Measurements from ENCODE around the gene HSF4.

DNA sequence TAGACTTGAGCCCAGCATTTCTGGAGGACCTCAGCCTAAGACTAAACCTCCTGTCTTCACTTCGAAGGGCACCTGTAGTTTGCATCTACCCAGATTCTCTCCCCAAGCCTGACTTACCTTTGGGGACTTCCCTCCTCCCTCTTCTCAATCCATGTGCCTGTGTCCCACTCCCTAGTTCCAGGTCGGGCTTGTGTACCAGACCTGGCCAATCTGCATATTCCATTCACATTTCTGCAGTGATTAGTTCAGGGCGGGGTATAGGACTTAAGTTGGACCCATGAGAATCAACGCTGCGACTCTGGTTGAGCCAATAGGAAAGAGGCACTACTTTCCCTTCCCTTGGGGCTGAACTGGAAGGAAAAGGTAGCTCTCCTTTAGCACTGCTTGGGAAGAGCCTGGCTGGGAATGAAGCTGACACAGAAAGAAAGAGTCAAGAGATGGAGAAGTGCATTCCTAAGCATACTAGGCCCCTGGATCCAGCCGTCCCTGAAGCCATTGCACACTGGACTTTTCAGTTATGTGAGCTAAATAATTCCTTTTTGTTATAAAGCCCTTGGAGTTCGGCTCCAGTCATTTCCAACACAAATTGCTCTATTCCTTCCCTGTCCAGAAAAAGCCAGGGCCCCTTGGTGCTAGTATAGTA is 7.3 kb upstream of the HSF4 start:
- TF ChIP-seq, protein P1, sequence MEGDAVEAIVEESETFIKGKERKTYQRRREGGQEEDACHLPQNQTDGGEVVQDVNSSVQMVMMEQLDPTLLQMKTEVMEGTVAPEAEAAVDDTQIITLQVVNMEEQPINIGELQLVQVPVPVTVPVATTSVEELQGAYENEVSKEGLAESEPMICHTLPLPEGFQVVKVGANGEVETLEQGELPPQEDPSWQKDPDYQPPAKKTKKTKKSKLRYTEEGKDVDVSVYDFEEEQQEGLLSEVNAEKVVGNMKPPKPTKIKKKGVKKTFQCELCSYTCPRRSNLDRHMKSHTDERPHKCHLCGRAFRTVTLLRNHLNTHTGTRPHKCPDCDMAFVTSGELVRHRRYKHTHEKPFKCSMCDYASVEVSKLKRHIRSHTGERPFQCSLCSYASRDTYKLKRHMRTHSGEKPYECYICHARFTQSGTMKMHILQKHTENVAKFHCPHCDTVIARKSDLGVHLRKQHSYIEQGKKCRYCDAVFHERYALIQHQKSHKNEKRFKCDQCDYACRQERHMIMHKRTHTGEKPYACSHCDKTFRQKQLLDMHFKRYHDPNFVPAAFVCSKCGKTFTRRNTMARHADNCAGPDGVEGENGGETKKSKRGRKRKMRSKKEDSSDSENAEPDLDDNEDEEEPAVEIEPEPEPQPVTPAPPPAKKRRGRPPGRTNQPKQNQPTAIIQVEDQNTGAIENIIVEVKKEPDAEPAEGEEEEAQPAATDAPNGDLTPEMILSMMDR (IDR thresholded peaks at IDR 0.05): no peak
- TF ChIP-seq ZFX (IDR thresholded peaks at IDR 0.05; ENCODE audit: borderline replicate concordance): no peak

All from 22Rv1 (cell line).